ENCODE measurements around the gene PFN1. TPM values are rescaled to one million over a fixed set of nuclear protein-coding genes. Genes with fewer than 3 reads are reported as not detected.

Gene PFN1
- total RNA-seq, result 100 to 1,000 TPM; 244 to 584 (median 435) TPM

- no peak for TF ChIP-seq CTCF (IDR thresholded peaks at IDR 0.05; ENCODE audit: low read depth)
Measured at GRCh38 chr17:4948166-4948930, at the start of gene PFN1. TSS of gene PFN1 (minus strand) at chr17:4948530. CDS start at chr17:4948394, 136 bp downstream.

- TF ChIP-seq CTCF (IDR thresholded peaks at IDR 0.05; ENCODE audit: low read depth), result no peak
Measured at GRCh38 chr17:4997302-4998026, 49.1 kb upstream of the PFN1 start, which contains the start of the genes INCA1 and KIF1C. TSS of gene INCA1 (minus strand) at chr17:4997522. CDS start at chr17:4994437, 3,085 bp downstream. TSS of gene KIF1C (plus strand) at chr17:4997950. CDS start at chr17:5000247, 2,297 bp downstream.

- TF ChIP-seq CTCF (IDR thresholded peaks at IDR 0.05; ENCODE audit: low read depth), result no peak
Measured at GRCh38 chr17:4994081-4994595, 45.8 kb upstream of the PFN1 start.

GRCh38 chr17:4987767-4988567, 39.6 kb upstream of the PFN1 start:
- no peak for TF ChIP-seq CTCF (IDR thresholded peaks at IDR 0.05; ENCODE audit: low read depth)

GRCh38 chr17:4986951-4987766, 38.8 kb upstream of the PFN1 start, which contains the start of gene CAMTA2:
TSS of gene CAMTA2 (minus strand) at chr17:4987675. CDS start at chr17:4986222, 1,453 bp downstream.
- no peak for TF ChIP-seq CTCF (IDR thresholded peaks at IDR 0.05; ENCODE audit: low read depth)

GRCh38 chr17:4986403-4986802, 38.1 kb upstream of the PFN1 start:
- no peak for TF ChIP-seq CTCF (IDR thresholded peaks at IDR 0.05; ENCODE audit: low read depth)
